Measurements from ENCODE around the gene TCP11L1.
"Not testable (repeated sequence)": the region's sequence is repeated elsewhere in the genome, so short reads cannot be mapped to it uniquely, and the experiment has no call there.

TCP11L1 gene

DNA sequence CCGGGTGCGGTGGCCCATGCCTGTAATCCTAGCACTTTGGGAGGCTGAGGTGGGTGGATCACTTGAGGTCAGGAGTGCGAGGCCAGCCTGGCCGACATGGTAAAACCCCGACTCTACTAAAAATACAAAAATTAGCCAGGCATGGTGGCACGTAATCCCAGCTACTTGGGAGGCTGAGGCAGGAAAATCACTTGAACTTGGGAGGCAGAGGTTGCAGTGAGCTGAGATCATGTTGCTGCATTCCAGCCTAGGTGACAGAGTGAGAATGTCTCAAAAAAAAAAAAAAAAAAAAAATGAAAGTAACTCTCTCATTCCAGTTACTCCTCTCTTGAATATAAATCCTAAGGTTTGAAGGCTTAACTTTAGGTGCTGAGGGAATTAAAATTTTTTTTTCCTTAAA lies 10.2 kb upstream of the TCP11L1 start:
- not testable (repeated sequence) for DNase-seq (ENCODE audit: low read depth in 1 of 2, low spot score in 1 of 2)

DNA sequence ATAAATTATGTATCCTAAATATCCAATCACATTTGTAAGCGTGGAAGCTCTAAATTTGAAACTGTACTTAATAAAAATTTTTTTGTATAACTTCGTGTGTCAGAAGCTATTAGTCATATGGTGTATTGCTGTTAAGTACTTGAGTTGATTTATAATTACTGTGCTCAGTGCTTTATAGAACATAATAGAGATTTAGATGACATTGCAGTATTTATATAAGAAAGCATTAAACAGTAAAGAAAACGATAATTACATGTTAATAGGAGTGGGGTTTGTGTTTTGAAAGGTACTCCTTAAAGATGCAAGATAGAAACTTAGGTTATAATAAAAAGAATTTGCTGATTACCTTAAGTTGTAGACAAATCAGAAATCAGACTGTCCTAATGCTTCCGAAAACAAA lies 5.9 kb upstream of the TCP11L1 start:
- DNase-seq (ENCODE audit: low read depth in 1 of 2, low spot score in 1 of 2), result no peak

DNA sequence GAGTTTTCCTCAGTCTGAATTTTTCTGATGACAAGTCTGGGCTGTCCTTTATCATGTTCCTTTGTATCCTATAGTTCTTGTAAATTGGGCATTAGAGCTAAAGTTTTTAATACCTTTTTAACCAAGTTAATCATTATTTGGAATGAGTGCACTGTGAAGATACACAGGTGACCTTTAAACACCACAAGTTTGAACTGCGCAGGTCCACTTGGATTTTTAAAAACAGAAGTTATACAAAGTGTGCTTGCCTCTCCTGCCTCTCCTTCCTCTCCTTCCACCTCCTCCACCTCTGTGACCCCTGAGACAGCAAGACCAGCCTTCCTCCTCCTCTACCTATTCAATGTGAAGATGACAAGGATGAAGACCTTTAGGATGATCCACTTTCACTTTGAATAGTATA lies 4.4 kb upstream of the TCP11L1 start:
- DNase-seq (ENCODE audit: low read depth in 1 of 2, low spot score in 1 of 2), result no peak

DNA sequence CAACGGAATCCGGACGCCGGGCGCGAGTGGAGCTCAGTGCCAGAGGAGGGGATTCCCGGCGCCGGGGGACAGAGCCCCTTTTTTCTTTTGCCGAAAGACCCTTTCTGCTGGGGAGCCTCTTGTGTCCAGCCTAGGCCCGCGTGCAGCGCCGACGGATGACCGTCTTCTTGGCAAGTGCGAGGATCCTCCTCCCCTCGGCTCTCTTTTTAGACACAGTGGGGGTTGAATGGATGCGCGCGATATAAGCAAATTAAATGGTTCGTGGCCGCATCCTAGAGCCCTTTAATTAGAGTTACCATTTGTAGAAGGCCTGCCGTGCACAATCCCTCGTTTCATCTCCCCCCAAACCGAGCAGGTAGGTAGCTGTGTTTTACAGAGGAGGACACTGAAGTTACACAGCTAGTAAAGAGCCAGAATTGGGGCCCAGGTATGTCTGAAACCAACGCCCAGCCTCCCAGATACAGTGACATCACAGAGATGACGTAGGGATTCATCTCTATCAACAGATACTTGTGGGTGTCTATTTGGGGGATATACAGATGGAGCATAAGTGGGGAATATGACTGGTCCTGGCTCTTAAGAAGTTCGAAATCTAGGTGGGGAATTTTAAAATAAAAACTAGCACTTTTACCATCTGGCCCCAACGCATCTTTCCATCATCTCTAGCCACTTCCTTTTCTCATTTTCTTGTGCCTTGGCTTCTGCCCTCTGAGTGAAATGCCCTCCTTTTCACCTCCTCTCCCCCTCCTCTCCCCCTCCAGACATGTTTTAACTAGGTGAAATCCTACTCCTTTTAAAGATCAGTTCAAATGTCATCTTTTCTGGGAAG lies 875 bp downstream of the TCP11L1 start:
- no peak for DNase-seq (ENCODE audit: low read depth in 1 of 2, low spot score in 1 of 2)

DNA sequence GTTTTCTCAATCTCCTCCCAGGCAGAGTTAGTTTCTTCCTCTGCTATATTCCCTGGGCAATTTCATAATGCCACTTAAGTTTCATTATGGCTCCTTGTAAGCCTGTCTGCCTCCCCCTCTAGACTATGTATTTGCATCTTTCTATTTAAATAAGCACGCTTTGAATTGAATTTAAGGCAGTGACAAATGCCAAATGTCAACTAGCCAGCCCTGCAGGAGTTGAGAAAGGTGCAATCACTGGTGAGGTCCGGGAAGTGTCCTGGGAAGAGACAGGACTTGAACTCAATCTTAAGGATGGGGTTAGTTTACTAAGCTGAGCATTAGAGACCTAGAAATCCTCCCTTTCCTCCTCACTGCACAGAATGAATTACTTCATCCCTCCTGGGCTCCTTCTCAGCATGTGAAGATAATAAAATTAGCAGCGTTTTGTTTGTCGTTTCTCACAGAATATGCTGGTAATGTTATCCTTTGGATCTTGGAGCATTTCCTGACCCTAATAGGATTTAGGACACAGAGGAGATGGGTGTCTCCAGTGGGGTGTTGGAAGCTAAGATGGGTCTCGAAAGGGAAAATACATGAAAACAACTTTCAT lies 1.6 kb downstream of the TCP11L1 start:
- DNase-seq (ENCODE audit: low read depth in 1 of 2, low spot score in 1 of 2), result no peak

DNA sequence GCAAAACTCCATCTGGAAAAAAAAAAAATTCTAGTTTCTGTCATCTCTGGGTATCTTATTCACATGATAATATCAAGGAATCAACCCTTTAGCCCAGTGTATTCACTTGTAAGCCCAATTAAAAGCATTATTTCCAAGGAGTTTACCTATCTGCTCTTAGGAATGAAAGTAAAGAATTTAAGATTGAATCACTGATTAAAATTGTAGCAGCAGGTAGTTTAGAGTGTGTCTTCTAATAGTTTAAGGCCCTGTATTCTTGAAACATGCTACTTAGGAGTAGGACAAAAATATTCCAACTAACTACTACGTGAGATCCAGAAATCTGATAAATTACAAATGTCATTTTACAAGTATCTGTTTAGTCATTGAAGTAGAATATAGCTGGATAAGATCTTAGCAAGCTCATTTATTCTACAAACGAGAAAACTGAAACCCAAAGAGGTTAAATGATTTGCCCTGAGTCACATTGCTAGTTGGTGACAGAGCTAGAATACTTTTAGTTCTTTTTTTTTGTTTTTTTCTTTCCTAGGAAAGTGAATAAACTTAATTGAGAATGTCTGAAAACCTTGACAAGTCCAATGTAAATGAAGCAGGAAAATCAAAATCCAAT lies 4.0 kb downstream of the TCP11L1 start:
- no peak for DNase-seq (ENCODE audit: low read depth in 1 of 2, low spot score in 1 of 2)

DNA sequence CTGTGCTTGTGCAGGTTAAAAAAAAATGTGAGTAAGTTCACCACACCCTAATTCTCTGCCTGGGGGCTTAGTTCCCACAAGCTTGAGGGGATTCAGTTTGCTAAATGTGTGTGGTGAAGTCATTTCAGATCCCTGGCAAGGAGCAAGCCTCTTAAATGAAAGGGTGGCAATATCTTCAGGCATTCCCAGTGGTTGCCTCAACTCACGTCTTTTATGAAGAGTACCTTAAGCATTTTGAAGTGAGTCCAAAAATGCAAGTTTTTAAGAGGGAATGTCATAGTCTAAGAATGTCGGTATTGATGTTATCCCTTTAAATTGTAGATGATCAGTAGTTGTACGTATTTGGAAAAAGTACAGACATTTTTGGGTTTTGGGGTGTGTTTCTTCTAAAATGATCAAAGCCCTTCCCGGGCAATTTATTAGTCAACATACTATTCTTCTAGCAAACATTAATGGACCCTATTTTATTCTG lies 4.9 kb downstream of the TCP11L1 start:
- DNase-seq (ENCODE audit: low read depth in 1 of 2, low spot score in 1 of 2), result no peak

DNA sequence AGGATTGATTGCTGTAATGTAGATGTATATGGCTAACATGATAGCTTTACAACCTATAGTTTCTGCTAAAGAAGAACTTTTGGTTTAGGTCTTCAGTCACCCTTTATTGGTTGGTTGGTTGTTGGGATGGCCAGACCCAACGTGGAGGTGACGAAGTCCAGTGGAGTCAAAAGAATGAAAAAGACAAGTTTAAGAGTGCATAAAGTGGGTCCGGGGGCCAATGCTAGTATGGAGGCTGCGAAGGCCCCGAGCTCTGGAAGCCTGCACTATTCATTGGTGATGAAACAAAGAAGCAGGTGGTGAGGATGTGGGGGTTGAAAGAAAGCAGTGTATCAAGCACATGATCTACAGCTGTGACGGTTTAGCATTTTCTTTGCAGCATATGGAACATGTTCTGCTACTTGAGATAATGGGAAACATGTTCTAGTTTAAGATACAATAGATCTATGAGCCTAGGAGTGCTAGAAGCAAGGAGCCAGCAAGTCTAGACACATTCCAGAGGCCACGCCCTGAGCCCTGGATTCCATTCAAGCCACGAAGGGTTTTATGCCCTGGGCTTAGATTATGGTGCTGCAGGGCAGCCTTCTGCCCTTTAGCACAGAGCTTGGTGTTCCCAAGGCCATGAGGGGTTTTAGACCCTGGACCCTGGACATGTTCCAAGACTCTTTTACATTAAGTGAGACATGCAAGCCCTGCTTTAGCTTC lies 6.3 kb downstream of the TCP11L1 start:
- DNase-seq (ENCODE audit: low read depth in 1 of 2, low spot score in 1 of 2), result no peak

DNA sequence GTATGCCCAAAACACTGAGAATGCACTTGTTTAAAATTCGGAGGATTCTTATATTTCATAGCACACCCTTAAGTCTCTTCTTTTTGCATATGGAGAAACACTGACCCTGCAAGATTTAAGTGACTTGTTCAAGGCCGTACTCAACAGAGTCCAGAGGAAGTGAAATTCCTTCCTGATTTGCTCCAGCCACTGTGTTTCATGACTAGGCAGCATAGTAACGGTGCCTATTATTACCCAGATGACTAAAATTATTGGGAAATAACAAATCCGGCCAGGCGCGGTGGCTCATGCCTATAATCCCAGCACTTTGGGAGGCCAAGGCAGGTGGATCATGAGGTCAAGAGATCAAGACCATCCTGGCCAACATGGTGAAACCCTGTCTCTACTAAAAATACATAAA lies 9.3 kb downstream of the TCP11L1 start:
- DNase-seq (ENCODE audit: low read depth in 1 of 2, low spot score in 1 of 2), result not testable (repeated sequence)

DNA sequence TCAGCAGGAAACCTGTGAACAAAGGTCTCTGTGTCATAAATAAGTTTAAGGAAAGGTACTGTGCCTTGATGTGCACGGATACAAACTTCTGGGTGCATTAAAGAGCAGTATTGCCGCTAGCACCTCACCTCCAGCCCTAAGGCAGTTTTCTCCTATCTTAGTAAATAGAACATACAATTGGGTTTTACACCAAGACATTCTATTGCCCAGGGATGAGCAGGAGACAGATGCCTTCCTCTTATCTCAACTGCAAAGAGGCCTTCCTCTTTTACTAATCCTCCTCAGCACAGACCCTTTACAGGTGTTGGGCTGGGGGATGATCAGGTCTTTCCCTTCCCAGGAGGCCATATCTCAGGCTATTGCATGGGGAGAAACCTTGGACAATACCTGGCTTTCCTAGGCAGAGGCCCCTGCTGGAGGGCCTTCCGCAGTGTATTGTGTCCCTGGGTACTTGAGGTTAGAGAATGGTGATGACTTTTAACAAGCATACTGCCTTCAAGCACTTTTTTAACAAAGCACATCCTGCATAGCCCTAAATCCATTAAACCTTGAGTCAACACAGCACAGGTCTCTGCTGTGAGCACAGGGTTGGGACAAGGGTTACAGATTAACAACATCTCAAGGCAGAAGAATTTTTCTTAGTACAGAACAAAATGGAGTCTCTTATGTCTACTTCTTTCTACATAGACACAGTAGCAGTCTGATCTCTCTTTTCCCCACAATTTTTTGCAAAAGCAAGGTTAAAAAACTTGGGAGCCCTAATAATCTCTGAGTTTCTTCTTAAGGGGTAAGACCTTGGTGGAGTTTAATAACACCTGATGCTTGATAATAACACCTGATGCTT lies 10.4 kb downstream of the TCP11L1 start:
- DNase-seq (ENCODE audit: low read depth in 1 of 2, low spot score in 1 of 2), result not testable (repeated sequence)

DNA sequence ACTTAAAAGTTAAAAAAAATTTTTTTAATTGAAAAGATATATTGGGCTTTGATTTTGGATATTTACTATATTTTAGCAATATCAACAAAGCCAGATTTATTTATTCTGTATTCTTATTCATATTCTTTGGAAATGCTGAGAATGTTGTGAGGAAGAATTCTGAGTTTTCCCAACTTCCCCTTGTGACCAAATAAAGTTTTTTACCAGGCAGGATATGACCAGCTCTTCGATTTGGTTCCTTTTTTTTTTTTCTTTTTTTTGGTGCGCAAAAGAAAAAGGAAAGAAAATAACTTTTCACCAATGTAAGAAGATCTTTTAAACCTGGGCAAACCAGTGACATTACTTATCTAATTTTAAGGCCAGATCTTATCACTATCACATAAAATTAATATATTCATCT lies 12.9 kb downstream of the TCP11L1 start:
- no peak for DNase-seq (ENCODE audit: low read depth in 1 of 2, low spot score in 1 of 2)

DNA sequence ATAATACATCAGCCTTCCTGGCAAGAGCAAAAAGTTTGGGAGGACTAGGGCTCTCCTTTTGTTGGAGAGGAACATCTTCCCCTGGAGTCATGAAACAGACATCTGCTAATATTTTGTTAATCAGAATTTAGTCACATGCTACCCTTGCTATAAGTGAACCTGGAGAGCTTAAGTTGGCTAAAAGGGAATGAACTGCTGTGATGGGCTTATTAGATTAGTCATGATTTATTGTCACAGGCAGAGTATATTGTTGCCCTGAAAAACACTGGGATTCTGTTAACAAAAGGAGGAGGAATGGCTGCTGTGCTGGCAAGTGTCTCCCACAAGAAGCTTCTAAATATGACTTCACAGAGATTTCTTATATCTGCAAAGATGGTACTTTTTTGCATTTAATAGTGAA lies 16.0 kb downstream of the TCP11L1 start:
- no peak for DNase-seq (ENCODE audit: low read depth in 1 of 2, low spot score in 1 of 2)

DNA sequence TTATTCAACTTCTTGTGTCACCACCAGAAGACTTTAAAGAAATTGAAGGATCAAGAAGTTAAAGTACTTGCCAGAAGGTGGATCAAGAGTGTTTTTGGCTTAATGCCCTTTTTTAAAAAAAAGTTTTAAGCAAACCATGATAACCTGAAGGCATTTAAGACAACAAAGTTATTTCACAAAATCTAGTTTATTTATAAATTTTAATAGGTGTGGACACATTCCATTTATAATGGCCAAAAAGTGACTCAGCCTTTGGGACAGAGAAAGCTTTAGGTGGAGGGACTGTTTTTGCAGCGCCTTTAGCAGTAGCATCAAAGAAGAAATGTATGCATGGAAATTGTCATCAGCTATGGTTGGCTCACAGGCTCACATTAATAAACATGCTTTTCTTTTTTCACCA lies 17.9 kb downstream of the TCP11L1 start:
- DNase-seq (ENCODE audit: low read depth in 1 of 2, low spot score in 1 of 2), result no peak

DNA sequence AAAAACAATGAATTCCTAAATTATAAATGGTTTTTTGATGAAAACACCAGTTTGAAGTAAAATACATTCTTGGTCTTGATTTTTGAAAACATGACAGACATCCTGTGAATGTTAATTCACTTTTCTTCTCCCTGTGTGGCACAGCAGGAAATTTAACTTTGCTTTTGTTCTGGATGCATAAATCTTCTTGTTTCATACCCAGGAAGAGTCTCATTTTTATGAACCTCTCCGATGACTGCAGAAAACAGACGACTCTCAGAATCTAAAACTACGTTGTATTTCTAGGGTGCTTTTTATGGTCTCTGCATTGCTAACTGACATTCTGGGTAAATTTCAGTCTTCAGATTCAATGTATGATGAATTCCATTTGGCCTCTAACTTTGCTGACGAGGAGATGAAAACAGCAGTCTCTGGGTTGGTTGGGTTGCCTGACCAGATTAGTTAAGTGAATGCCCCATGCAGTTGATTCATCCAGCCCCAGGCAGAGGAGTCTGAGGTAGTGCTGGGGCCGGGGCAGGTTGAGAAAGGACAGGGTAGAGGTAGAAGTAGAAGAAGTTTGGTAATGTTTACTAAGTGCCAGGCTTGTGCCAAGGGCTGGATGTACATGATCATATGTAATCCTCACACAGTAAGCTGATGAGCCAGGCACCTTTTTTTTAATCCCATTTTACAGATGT lies 20.1 kb downstream of the TCP11L1 start:
- no peak for DNase-seq (ENCODE audit: low read depth in 1 of 2, low spot score in 1 of 2)

DNA sequence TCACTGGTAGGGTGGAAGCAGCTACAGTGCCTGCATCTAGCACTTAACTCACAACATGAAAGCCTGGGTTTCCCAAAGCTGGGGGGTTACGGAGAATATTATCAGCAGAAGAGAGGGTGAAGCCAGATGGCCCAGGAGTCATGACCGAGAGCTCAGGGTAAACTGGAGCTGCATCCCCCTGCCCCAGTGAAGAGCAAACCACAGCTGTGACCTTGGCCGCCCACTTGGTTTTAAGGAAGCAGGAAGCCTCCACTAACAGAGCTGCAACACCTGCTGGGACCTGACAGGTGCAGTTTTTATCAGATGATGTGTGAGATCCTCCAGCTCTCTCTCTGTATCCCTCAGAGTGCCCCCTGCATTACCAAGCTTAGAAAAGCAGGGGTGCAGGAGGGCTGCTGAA lies 20.9 kb downstream of the TCP11L1 start:
- no peak for DNase-seq (ENCODE audit: low read depth in 1 of 2, low spot score in 1 of 2)

DNA sequence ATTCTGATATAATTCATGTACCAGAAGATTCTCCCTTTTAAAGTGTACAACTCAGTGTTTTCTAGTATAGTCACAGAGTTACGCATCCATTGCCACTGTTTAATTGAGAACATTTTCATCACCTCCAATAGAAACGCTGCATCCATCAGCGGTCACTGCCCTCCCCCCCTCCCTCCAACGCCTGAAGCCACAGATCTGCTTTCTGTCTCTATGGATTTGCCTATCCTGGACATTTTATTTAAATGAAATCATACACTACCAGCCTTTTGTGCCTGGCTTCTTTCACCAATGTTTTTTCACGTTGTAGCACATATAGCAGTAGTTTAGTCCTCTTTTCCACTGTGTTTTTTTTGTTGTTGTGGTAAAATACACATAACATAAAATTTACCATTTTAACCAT lies 22.8 kb downstream of the TCP11L1 start:
- no peak for DNase-seq (ENCODE audit: low read depth in 1 of 2, low spot score in 1 of 2)

DNA sequence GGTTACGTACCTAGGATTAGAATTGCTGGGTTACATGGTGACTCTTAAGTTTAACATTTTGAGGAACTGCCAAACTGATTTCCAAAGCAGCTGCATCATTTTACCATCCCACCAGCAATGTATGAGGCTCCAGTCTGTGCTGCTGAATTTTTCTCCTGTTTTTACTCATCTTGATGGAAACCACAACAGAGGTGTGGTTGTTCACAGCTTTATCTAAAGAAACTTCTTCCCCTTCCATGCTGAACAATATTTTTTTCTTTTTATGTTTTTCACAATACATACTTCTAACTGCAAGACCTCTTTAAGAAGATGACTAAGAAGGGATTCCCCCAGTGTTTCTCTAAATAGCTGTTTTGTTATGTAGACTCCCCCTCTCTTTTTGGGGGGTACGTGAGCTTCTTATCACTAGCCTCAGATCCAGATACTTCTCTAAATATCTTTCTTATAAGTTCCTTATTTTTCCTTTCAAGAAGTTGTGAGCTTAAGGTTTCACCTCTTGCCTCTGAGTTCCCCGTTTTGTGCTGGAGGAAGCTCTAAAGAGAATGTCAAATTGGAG lies 24.0 kb downstream of the TCP11L1 start:
- DNase-seq (ENCODE audit: low read depth in 1 of 2, low spot score in 1 of 2), result no peak

DNA sequence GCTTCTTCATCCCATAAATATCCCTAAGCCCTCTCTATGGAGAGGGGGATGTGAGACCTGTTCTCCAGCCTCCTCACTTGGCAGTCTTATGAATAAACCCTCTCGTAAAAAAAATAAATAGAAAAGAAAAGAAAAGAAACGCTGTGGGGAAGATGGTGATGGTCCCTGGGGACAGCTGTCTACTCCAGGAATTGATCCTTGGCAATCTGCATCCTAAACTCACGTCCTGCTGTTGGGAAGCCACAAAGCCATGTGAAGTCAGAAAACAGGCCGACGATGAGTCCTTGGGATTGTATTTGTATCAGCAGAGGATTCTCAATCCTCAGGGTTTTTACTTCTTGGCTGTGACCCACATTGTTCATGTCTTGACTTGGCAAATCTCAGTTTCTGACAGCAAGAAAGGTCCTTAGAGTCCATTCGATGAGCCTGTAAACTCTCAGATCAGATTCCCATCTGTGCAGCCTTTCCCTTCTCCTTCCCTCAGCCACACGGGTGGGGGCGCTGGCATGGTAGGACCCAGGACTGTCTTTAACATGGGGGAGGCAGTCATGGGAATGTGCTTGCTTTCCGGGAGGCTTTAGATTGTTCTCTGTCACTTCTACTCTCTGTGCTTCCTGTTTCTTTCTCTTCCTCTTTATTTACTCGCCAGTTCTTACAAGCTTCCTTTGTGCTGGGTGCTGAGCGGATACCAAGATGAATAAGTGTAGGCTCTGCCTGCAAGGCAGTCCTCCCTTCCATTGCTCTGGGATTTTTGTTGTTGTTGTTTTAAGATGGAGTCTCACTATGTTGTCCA lies 24.9 kb downstream of the TCP11L1 start:
- no peak for DNase-seq (ENCODE audit: low read depth in 1 of 2, low spot score in 1 of 2)

DNA sequence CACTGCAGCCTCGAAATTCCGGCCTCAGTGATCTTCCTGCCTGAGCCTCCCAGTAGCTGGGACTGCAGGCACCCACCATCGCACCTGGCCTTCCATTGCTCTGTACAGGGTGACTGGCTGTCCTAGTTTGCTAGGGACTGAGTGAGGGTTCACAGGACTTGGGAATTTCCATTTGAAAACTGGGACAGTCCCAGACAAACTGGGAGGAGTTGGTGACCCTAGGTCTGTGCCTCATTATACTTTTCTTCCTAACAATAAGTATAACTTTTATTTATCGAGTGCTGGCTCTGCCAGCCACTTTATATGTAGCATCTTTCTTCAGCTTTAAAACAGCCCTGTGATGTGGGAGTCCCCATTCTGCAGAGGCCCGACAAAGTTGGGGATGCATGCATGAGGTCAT lies 25.5 kb downstream of the TCP11L1 start:
- DNase-seq (ENCODE audit: low read depth in 1 of 2, low spot score in 1 of 2), result no peak
